Measurements from ENCODE around the gene MLLT1.

GRCh38 chr19:6181119-6181518, 98.7 kb downstream of the MLLT1 start:
- TF ChIP-seq POLR2A (IDR thresholded peaks at IDR 0.05) (no peak), EP300 (IDR thresholded peaks at IDR 0.05) (no peak)

Data from ovary (tissue), 1 donor.